ENCODE measurements around the gene DNM3.

The DNM3 gene

GRCh38 chr1:171917331-171917730, 76.0 kb downstream of the DNM3 start:
- Histone ChIP-seq H3K36me3 (no peaks in the 10 kb centered on the region), H3K4me1 (no peaks in the 10 kb centered on the region), H3K9me3 (no peaks in the 10 kb centered on the region), H3K4me3 (ENCODE audit: low read depth, low read length) (no peak overlapping the region), H3K27me3 (no peaks in the 10 kb centered on the region; the same call in 1 of the 2 replicates)
- no peak for DNase-seq
- no peak for TF ChIP-seq CTCF (IDR thresholded peaks at IDR 0.05; ENCODE audit: low read depth, low read length)

DNA sequence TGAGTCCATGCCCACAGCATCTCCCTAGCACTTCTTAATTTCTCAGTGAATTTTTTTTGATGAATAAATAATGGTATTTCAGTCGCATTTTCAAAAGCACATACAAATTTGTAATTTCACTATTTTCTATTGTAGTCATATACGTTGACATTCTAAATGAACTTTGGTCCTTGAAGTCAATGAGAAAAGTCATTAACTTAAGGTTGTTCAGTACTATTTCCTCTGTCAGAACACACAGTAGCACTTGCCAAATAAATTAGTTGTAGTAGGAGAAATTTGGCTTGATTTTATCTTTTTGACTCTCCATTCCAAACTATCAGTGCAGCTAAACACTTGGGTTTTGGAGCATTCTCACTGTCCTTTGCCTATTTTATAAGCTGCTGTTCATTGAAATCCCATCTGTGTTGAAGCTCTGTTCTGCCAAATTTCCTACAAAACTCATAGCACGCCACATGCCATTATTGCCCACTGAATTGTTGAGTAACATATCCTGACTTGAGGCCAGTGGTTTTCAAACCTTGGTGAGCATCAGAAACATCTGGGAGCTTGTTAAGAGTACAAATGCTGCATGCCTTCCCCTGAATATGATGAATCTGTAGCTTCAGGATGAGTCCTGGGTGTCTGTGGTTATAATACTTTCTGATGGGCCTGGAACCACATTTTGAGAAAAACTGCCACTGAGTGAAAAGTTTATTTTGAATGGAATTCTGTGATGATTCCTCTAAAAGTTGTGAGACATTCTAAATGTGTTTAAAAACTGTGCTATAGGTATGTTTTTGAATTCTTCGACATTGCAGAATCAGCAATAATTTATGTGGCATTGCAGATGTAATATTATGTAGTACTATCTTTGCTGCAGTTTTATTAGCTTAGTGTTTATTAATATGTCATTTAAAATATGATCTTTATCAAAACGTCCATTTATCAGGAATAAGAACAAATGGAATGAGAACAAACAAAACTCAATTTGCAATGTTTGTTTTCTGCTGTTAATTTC, 78.9 kb downstream of the DNM3 start:
- Histone ChIP-seq H3K36me3 (no peaks in the 10 kb centered on the region), H3K4me3 (ENCODE audit: low read depth, low read length) (no peak overlapping the region), H3K27me3 (no peaks in the 10 kb centered on the region; the same call in 1 of the 2 replicates), H3K4me1 (no peaks in the 10 kb centered on the region), H3K9me3 (no peaks in the 10 kb centered on the region)
- DNase-seq, result no peak
- TF ChIP-seq CTCF (IDR thresholded peaks at IDR 0.05; ENCODE audit: low read depth, low read length), result no peak

GRCh38 chr1:171922999-171923398, 81.7 kb downstream of the DNM3 start:
- H3K9me3 ChIP-seq, result no peaks in the 10 kb centered on the region
- TF ChIP-seq CTCF (IDR thresholded peaks at IDR 0.05; ENCODE audit: low read depth, low read length), result no peak
- H3K27me3 ChIP-seq, result no peaks in the 10 kb centered on the region; the same call in 1 of the 2 replicates
- no peak overlapping the region for H3K4me3 ChIP-seq (ENCODE audit: low read depth, low read length)
- no peak for DNase-seq
- H3K36me3 ChIP-seq, result no peaks in the 10 kb centered on the region
- H3K4me1 ChIP-seq, result no peaks in the 10 kb centered on the region

DNA sequence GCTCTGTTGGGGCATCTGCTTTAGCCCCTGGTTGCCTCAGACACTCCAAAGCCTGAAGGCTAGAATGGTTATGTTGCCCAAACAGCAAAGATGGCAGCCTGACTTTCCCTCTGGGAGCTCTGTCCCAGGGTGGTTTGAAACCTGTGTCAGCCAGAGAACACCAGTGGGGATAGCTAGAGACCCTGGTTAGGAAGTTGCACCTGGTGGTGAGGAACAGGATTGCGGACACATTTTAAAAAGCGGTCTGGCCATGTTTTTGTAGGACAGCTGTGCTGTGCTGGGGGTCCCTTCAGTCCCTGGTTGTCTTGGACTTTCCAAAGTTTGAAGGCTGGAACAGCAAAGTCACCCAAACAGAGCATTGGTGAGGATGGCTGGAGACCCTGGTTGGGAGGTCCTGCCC, 87.8 kb downstream of the DNM3 start:
- Histone ChIP-seq H3K4me3 (ENCODE audit: low read depth, low read length) (no peak overlapping the region), H3K27me3 (no peaks in the 10 kb centered on the region), H3K9me3 (no peaks in the 10 kb centered on the region), H3K36me3 (no peaks in the 10 kb centered on the region), H3K4me1 (no peaks in the 10 kb centered on the region)
- peak; percentile 39 for TF ChIP-seq CTCF (IDR thresholded peaks at IDR 0.05; ENCODE audit: low read depth, low read length)
- DNase-seq, result no peak

GRCh38 chr1:171931752-171932151, 90.5 kb downstream of the DNM3 start:
- no peak for DNase-seq
- Histone ChIP-seq H3K4me1 (no peaks in the 10 kb centered on the region), H3K27me3 (no peaks in the 10 kb centered on the region), H3K36me3 (no peaks in the 10 kb centered on the region), H3K9me3 (no peaks in the 10 kb centered on the region), H3K4me3 (ENCODE audit: low read depth, low read length) (no peak overlapping the region)
- TF ChIP-seq CTCF (IDR thresholded peaks at IDR 0.05; ENCODE audit: low read depth, low read length), result no peak

DNA sequence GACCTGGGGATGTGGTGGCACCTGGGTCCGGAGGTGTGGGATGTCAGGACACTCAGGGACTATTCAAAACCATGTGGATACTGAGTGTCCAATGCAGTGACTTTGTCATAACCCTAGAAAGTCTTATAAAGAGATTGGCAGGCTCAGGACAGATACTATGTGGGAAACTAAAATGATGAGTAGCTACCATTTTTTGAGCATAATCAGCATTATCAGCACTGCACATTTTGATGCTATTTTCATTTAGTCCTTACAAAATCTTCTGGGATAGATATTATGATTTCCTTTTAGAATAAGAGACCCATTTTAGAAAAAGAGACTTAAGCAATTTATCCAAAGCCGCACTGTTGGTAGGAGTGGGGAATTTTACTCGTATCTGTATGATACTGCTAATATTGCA, 93.4 kb downstream of the DNM3 start:
- no peak for DNase-seq
- Histone ChIP-seq H3K4me3 (ENCODE audit: low read depth, low read length) (no peak overlapping the region), H3K9me3 (no peaks in the 10 kb centered on the region), H3K36me3 (no peaks in the 10 kb centered on the region), H3K27me3 (no peaks in the 10 kb centered on the region), H3K4me1 (no peaks in the 10 kb centered on the region)
- no peak for TF ChIP-seq CTCF (IDR thresholded peaks at IDR 0.05; ENCODE audit: low read depth, low read length)

All from BE2C (cell line).